Suprapubic skin (tissue), 4 donors: ENCODE measurements around the gene NBAS. TPM values are rescaled to one million over a fixed set of nuclear protein-coding genes. Genes with fewer than 3 reads are reported as not detected.

Source experiments
- DNase-seq, 2 donors: peaks; one replicate each; pipeline ENCODE4 v3.0.0-alpha.2; 2019; ENCODE audit warnings: low spot score in 2 of 2
- H3K27ac ChIP-seq: fragments of 200-600 bp; sonication (generic); one replicate; pipeline ENCODE4 v1.5.1; 2019
- H3K27me3 ChIP-seq: fragments of 200-600 bp; sonication (generic); one replicate; pipeline ENCODE4 v1.5.1; 2019
- H3K36me3 ChIP-seq: fragments of 200-600 bp; sonication (generic); one replicate; pipeline ENCODE4 v1.5.1; 2019
- H3K4me1 ChIP-seq: fragments of 200-600 bp; sonication (generic); one replicate; pipeline ENCODE4 v1.5.1; 2019
- H3K4me3 ChIP-seq: fragments of 200-600 bp; sonication (generic); one replicate; pipeline ENCODE4 v1.5.1; 2019; ENCODE audit warnings: mild to moderate bottlenecking
- H3K9me3 ChIP-seq: fragments of 200-600 bp; sonication (generic); one replicate; pipeline ENCODE4 v1.5.1; 2019
- EP300 ChIP-seq: sonication (generic); formaldehyde crosslinking; IDR thresholded peaks from one replicate; pipeline ENCODE4 v1.6.1; 2017; ENCODE audit warnings: antibody characterized with exemption
- POLR2A ChIP-seq, 2 donors: fragments of 450-650 bp; IDR thresholded peaks; one replicate each; pipeline ENCODE4 v1.6.1; 2017; ENCODE audit warnings: antibody characterized with exemption in 2 of 2, mild to moderate bottlenecking in 2 of 2, moderate library complexity in 2 of 2
- POLR2AphosphoS5 ChIP-seq, 3 donors: sonication (generic); formaldehyde crosslinking; IDR thresholded peaks; one replicate each; pipeline ENCODE4 v1.6.1; 2017; ENCODE audit warnings: antibody characterized with exemption in 3 of 3
- WGBS: methylation state at CpG from one replicate; pipeline ENCODE4 v1.1.5; 2018; 5-methylcytosine and 5-hydroxymethylcytosine counted together
- total RNA-seq, 4 donors: library from RNA; depleted of rRNA; stranded (reverse); fragments of >200 nt; gene quantifications; one replicate each; pipeline ENCODE4 v1.1.0, GENCODE V29; 2016
- TF ChIP-seq, protein P1 (sequence below), 2 donors: fragments of 200-600 bp in 1 of 2; fragments of 450-650 bp in 1 of 2; sonication (generic) in 1 of 2; IDR thresholded peaks; one replicate each; pipeline ENCODE4 v1.5.1; 2016 to 2019; ENCODE audit warnings: antibody characterized with exemption in 2 of 2, mild to moderate bottlenecking in 1 of 2, moderate library complexity in 1 of 2

NBAS gene
- total RNA-seq, 4 donors from 2014 or later, result 44.4 to 48.4 (median 45.6) TPM

DNA sequence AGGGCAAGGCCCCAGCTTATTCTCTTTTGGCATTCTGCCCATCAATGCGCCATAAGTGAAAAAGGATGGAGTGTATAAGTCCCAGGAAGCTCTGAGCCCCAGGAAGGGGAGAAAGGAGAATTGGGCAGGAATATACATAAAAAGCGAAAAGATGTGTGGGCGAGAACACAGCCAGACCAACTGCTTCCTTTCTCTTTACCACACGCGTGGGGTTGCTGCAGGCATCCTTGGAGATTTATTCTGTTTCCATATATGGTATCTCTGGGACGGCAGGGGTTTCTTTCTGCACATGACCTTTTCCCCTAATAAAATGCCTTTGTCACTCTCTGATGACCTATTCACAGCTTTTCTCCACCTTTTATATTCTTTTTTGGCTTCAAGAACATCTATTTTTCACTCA lies 440.5 kb downstream of the NBAS start:
- no peak overlapping the region for H3K27ac ChIP-seq
- no peaks in the 10 kb centered on the region for H3K27me3 ChIP-seq
- H3K4me3 ChIP-seq, result no peak overlapping the region
- H3K4me1 ChIP-seq, result no peaks in the 10 kb centered on the region
- WGBS, result 37% methylated on average over 6 of the region's 6 CpGs
- H3K36me3 ChIP-seq, result no peaks in the 10 kb centered on the region
- no peaks in the 10 kb centered on the region for H3K9me3 ChIP-seq
- TF ChIP-seq EP300 (no peak), POLR2AphosphoS5 (IDR thresholded peaks at IDR 0.05) (no peak), POLR2A (IDR thresholded peaks at IDR 0.05) (no peak)
- TF ChIP-seq, protein P1, sequence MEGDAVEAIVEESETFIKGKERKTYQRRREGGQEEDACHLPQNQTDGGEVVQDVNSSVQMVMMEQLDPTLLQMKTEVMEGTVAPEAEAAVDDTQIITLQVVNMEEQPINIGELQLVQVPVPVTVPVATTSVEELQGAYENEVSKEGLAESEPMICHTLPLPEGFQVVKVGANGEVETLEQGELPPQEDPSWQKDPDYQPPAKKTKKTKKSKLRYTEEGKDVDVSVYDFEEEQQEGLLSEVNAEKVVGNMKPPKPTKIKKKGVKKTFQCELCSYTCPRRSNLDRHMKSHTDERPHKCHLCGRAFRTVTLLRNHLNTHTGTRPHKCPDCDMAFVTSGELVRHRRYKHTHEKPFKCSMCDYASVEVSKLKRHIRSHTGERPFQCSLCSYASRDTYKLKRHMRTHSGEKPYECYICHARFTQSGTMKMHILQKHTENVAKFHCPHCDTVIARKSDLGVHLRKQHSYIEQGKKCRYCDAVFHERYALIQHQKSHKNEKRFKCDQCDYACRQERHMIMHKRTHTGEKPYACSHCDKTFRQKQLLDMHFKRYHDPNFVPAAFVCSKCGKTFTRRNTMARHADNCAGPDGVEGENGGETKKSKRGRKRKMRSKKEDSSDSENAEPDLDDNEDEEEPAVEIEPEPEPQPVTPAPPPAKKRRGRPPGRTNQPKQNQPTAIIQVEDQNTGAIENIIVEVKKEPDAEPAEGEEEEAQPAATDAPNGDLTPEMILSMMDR (IDR thresholded peaks at IDR 0.05), result no peak
- no peak for DNase-seq

DNA sequence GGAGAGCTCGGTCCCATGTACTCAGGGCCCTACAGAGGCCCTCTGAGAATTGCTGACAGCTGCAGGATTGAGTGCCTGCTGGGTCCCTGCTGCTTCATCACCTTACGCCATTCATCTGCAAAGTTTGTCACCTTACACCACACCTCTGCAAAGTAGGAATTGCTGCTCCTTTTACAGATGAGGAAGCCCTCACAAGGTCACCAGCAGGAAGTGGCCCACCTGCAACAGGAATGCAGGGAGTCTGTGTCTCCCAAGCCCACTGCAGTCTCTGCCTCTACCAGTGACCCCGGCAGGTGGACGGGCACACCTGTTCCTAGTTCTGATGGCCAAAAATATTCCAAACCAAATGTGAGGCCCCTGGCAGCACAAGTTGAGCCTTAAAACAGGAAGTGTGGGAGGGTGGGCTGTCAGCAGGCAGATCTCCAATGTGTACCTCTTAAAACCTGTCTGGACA lies 441.4 kb downstream of the NBAS start:
- WGBS, result 88% methylated on average over 4 of the region's 4 CpGs
- Histone ChIP-seq H3K27ac (no peak overlapping the region), H3K27me3 (no peaks in the 10 kb centered on the region), H3K4me3 (no peak overlapping the region), H3K36me3 (no peaks in the 10 kb centered on the region), H3K9me3 (no peaks in the 10 kb centered on the region), H3K4me1 (no peaks in the 10 kb centered on the region)
- no peak for DNase-seq
- TF ChIP-seq, protein P1 (IDR thresholded peaks at IDR 0.05), result no peak
- TF ChIP-seq POLR2AphosphoS5 (IDR thresholded peaks at IDR 0.05) (no peak), POLR2A (IDR thresholded peaks at IDR 0.05) (no peak)

DNA sequence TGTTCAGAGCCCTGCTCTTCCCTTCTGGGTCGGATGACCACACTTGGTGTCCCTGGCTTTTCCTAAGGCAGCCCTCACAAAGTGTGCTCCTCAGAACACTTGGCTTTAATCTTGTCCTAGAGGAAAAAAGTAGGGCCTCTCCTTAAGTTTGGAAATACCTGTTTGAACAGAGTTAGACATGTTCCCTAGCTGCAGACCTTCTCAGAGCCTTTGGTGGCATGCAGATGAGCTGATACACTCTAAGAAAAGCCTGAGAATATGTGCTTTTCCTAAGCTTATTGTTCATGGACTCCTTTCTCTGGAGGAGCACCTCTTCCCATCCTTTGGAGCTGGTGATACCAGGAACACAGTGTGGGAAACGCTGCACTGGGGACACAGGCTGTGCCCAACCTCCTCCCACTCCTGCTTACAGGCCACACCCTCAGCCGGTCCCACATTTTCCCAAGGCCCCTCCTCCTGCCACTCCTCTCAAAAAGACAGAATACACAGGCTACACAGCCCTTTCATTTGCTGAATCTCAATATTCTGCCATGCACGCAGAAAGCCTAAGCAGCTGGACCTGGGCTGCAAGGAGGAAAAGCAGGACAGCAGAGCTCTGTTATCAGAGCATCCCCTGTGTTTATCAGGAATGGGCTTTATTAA lies 443.6 kb downstream of the NBAS start:
- Histone ChIP-seq H3K36me3 (no peaks in the 10 kb centered on the region), H3K27ac (no peak overlapping the region), H3K4me1 (no peaks in the 10 kb centered on the region), H3K27me3 (no peaks in the 10 kb centered on the region), H3K4me3 (no peak overlapping the region), H3K9me3 (no peaks in the 10 kb centered on the region)
- no peak for DNase-seq
- WGBS, result 77% methylated on average over 4 of the region's 4 CpGs
- TF ChIP-seq EP300 (no peak), POLR2A (IDR thresholded peaks at IDR 0.05) (no peak), POLR2AphosphoS5 (IDR thresholded peaks at IDR 0.05) (no peak)
- TF ChIP-seq, protein P1 (IDR thresholded peaks at IDR 0.05), result no peak

Other genes starting within 250 kb of the NBAS start
- gene DDX1, start 30.5 kb upstream of the NBAS start, total RNA-seq, result 10 to 100 TPM; 40.9 to 62.1 (median 51.8) TPM